Measurements from ENCODE around the gene GYG2.
"Not testable (repeated sequence)": the region's sequence is repeated elsewhere in the genome, so short reads cannot be mapped to it uniquely, and the experiment has no call there.

GYG2 gene

DNA sequence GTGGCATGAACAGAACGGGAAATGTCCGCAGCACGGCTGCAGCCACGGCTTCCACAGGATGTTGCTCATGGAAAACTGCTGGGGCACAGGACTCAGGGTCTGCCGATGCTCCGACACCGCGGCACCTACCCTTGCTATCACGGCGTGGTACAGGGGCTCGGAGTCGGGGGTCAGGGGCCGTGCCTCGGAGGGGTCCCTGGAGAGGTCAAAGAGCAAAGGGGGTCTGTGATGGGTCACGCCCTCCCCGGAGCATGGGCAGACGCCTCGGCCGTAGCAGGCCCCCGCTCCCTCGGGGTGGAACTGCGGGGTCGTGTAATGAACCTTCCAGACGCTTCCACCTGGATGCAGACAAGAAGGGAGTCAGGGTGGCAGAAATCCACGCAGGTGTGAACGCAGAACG, 78.6 kb downstream of the GYG2 start:
- no peak for FAIRE-seq

DNA sequence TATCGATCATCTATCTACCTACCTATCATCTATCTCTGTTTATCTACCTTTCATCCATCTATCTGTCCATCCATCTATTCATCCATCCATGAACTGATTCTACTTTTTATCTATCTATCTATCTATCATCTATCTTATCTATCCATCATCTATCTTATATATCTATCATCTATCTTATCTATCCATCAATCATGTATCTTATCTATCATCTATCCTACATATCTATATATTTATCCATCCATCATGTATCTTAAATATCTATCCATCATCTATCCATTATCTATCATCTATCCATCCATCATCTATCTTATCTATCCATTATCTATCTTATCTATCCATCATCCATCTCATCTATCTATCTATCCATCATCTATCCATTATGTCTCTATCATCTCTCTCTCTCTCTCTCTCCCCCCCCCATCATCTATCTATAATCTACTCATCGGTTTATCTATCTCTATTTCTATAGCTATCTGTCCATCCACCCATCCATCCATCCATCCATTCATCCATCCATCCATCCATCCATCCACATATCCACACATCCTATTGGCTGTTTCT, 79.5 kb downstream of the GYG2 start:
- no peak for FAIRE-seq

GRCh38 chrX:2910109-2910508, 81.4 kb downstream of the GYG2 start:
- FAIRE-seq = peak; percentile 97

GRCh38 chrX:2913118-2913517, 84.4 kb downstream of the GYG2 start:
- no peak for FAIRE-seq

- FAIRE-seq = no peak
Measured at GRCh38 chrX:2917767-2918166, 89.0 kb downstream of the GYG2 start.

- FAIRE-seq = peak; percentile 71
Measured at GRCh38 chrX:2921193-2921592, 92.5 kb downstream of the GYG2 start.

DNA sequence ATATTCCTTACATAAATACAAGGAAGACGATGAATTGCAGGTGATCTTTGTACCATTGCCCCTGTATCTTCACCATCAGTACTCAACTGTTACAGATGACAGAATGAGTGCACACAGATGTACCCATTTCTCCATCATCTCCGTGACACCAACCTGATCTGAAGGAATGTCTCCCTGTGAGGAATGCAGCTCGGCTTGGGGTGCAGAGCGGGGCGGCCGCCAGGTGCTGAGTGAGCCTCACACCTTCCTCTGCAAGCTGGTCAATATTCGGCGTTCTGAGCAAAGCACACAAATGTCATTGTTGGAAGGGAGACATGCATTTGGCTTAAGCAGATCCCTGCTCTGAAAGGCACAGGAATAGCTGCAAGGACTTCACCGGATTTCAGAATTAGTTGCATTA, 93.0 kb downstream of the GYG2 start:
- FAIRE-seq = no peak

- FAIRE-seq = no peak
Measured at GRCh38 chrX:2924151-2924550, 95.4 kb downstream of the GYG2 start.

DNA sequence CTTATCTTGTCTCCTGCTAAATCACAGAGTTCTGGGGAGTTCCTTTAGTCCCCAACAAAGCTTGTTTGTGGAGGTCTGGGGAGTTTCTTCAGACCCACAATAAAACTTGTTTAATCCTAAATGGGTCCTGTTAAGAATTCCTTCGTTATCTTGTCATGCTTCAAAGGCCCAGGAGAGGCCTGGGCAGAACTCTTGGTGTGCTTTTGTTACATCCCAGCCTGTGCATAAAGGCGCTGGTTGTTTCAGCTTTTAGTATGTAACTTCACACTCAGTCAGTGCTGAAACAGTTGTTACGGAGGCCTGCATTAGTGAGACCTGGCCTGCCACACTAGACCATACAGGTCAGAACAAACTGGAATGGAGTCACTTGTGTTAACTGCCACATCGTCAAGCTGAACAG, 97.5 kb downstream of the GYG2 start:
- not testable (repeated sequence) for FAIRE-seq

DNA sequence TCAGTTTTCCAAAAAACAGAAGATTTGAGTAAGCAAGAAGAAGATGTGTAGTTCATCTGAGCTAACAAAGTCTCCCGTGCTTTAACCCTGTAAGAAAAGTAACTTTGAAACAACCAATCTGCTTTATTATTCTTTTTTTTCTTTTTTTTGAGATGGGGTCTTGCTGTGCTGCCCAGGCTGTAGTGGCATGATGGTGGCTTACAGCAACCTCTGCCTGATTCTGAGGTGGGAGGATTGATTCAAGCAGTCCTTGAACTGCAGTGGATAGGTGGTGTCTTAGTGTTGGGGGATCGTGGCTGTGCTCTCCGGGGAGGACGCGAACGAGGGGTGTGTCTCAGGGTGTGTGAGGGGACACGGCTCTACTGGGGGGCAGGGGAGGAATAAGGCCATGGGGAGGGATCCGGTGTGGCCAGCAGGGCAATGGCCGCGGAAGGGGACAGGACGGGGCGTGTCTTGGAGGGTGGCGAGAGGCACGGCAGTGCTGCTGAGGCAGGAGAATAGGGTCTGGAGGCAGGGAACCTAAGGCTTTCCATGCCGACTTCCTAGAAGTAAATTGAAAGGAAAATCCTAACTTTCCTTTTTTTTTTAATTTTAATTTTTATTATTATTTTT, 98.0 kb downstream of the GYG2 start:
- no peak for FAIRE-seq

- no peak for FAIRE-seq
Measured at GRCh38 chrX:2928191-2928582, 99.5 kb downstream of the GYG2 start.

GRCh38 chrX:2928583-2929434, 100.1 kb downstream of the GYG2 start, which contains the start of gene ARSD:
Gene ARSD, minus strand, starts transcription at chrX:2929339. Its CDS starts 64 bp downstream, at chrX:2929275.
- FAIRE-seq = no peak

DNA sequence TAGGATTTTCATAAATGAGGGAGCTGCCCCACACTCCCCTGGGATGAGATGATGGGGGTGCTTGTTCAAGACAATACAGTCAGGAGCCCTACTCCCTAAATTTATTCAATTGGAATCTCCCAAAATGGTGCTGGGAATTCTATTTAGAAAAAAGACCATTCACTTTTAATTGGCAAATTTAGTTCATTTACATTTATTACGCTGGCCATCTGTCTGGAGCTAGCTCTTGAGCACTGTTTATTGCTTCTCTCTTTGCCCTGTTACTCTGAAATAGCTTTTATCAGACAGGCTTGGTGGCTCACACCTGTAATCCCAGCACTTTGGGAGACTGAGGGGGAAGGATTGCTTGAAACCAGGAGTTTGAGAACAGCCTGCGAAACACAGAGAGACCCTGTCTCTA, 102.4 kb downstream of the GYG2 start:
- FAIRE-seq = no peak

GRCh38 chrX:2931612-2932011, 102.9 kb downstream of the GYG2 start:
- FAIRE-seq = no peak
